Astrocyte of the spinal cord (primary cell): ENCODE measurements around the gene GCG.

Source experiments
- DNase-seq: peaks from one replicate; pipeline ENCODE4 v3.0.0; 2011; ENCODE audit warnings: low read depth, low spot score
- H3K4me3 ChIP-seq: 2 replicates; pipeline ENCODE4 v1.5.1; 2011; ENCODE audit warnings: low read depth, mild to moderate bottlenecking, low read length, moderate library complexity
- in situ Hi-C: cut with HindIII; loops from 2 replicates; pipeline ENCODE4 v1.10.0; 2017; ENCODE audit warnings: low sequenced_read_pairs
- TF ChIP-seq, protein P1 (sequence below): IDR thresholded peaks from 2 replicates; pipeline ENCODE4 v1.5.1; 2012; ENCODE audit warnings: low read depth, mild to moderate bottlenecking, low read length, inconsistent platforms

Gene GCG

DNA sequence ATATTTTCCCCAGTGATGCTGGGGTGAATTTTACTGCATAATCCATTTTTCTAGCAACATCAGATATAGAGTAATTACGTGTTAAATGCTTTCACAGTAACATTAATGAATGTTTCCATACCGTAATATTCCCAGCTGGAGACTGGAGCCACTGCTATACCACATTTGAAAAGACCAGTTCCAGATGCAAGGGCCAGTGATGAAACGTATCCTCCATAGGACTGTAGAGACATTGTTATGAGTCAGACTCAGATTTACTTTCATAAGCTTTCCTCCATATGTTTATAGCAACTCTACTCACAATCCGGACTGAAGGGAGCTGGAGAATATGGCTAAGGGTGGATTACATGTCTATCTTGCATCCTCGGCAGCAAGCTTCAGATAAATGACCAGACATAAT is 22.7 kb upstream of the GCG start:
- H3K4me3 ChIP-seq, result no peak overlapping the region
- in situ Hi-C loops, result no loop called here
- TF ChIP-seq, protein P1, sequence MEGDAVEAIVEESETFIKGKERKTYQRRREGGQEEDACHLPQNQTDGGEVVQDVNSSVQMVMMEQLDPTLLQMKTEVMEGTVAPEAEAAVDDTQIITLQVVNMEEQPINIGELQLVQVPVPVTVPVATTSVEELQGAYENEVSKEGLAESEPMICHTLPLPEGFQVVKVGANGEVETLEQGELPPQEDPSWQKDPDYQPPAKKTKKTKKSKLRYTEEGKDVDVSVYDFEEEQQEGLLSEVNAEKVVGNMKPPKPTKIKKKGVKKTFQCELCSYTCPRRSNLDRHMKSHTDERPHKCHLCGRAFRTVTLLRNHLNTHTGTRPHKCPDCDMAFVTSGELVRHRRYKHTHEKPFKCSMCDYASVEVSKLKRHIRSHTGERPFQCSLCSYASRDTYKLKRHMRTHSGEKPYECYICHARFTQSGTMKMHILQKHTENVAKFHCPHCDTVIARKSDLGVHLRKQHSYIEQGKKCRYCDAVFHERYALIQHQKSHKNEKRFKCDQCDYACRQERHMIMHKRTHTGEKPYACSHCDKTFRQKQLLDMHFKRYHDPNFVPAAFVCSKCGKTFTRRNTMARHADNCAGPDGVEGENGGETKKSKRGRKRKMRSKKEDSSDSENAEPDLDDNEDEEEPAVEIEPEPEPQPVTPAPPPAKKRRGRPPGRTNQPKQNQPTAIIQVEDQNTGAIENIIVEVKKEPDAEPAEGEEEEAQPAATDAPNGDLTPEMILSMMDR, result no peak
- no peak for DNase-seq

DNA sequence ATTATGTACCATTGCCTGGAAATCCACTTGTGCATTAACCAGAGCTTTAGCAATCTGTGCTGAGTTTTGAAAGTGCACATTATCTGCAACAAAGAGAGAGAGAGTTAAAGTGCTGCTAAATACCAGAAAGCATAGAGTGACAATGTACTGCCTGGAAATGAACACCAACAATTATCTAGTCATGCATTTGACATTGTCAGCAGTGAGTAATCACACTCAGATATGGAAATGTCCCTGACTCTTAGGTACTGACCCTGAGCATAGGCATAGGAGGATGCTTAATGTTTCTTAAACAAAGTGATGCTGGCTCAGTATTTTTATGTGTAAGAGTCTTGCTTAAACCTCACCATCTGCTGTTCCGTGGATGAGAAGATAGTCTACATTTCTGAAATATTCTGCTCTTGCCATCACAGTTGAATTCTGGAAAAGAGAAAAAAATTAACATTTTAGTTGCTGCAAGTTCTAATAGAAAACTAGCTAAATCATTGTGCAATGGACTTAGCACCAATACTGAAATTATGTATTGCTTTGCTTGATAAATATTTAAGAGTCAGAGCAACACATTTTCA is 20.8 kb upstream of the GCG start:
- in situ Hi-C loops, result no loop called here
- DNase-seq, result no peak
- H3K4me3 ChIP-seq, result no peak overlapping the region
- TF ChIP-seq, protein P1, result no peak

DNA sequence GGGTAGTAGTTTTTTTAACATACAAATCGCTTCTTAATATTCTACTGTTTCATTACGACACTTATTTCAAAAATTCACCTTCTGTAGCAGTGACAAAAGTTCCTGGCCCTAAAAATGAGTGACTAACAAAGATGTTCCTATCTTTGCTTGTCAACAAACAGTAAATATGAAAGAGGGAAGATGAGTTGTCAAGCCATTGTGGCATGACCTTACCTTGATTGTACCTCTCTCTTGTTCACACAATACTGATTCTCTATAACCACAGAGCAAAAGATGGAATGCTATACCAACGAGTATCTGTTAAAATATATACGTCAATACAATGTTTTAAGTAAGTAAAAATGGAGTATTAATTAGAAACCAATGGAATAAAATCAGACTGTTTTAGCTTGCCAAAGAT is 14.7 kb upstream of the GCG start:
- no peak for DNase-seq
- TF ChIP-seq, protein P1, result no peak
- in situ Hi-C loops, result no loop called here
- no peak overlapping the region for H3K4me3 ChIP-seq

DNA sequence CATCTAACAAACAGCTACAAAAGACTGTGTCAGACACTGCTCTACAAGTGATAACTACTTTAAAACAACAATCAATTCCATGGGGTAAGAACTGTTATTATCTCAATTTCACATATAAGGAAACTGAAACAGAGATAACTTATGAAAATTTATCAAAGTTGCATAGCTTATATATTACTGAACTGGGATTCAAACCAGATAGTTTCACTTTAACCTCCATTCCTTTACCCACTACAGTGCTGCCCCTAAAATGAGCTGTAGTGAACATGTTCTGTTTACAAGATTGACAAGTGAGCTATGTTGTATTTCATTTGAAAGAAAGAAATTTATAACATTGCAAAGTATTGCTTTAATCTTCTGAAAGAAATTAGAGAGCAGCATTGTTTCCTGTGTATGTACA is 14.1 kb upstream of the GCG start:
- no peak overlapping the region for H3K4me3 ChIP-seq
- TF ChIP-seq, protein P1, result no peak
- in situ Hi-C loops, result no loop called here
- DNase-seq, result no peak

DNA sequence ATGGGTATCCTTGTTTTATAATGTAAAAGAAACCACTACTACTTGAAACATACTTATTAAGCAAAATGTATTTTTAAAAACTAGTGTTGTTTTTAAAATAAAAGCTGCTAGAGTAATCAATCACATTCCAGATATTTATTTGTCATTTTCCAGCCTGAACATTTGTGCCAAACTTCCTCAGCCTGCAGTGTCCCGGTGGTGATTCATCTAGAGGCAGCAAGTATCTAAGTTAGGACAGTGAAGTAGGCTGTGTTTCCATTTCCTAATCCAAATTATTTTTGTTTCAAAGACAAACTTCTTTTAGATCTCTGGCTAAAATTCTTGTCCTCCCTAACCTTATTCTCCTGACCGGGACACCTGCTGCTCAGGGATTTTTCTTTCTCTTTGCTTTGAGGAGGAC is 12.8 kb upstream of the GCG start:
- in situ Hi-C loops, result no loop called here
- H3K4me3 ChIP-seq, result no peak overlapping the region
- DNase-seq, result no peak
- TF ChIP-seq, protein P1, result no peak

DNA sequence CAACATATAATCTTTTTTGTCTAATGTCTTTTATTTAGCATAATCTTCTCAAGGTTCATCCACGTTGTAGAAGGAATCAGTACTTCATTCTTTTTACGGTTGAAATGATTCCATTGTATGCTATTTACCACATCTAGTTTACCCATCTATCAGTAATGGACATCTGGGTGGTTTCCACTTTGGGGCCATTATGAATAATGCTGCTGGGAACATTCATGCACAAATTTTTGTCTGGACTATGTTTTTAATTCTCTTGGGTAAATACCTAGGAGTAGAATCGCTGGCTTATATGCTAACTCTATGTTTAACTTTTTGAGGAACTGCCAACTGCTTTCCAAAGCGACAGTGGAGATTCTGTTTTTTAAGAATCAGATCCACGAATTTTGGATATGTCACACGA is 7.4 kb upstream of the GCG start:
- no peak overlapping the region for H3K4me3 ChIP-seq
- in situ Hi-C loops, result no loop called here
- DNase-seq, result no peak
- TF ChIP-seq, protein P1, result no peak

DNA sequence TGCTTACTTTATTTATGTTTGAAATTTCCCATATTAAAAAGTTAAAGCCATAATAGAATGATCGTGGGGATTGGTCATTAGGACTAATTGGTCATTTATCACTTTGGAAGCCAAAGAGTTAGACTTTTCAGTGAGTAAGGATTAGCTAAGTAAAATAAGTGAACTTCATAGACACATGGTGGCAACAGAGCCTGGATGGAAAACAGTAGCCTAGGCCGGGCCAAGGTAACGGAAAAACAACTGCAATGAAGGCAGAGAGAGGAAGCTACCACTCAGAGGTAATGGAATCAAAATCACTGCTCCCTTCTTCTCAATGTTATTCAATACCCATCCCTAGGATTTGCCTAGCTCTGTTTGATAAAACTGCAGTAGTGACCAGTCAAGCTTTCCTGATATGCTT is 4.1 kb upstream of the GCG start:
- DNase-seq, result no peak
- no peak overlapping the region for H3K4me3 ChIP-seq
- in situ Hi-C loops, result no loop called here
- TF ChIP-seq, protein P1, result no peak
